Activated CD4-positive, alpha-beta T cell treated with anti-CD3 and anti-CD28 coated beads, Interleukin-2, amount 50 U/mL, for 1 hour (primary cell): ENCODE data around the gene IFIH1.

Experiments
- DNase-seq: peaks from one replicate; pipeline ENCODE4 v3.0.0-alpha.2; 2020

Gene IFIH1

GRCh38 chr2:162318328-162319180 lies at the start of gene IFIH1:
Gene IFIH1 (minus strand): TSS chr2:162318684. CDS start chr2:162318307, 377 bp downstream.
- peak; percentile 66 for DNase-seq

GRCh38 chr2:162365392-162365791 lies 46.9 kb upstream of the IFIH1 start:
- DNase-seq = no peak

GRCh38 chr2:162344617-162344950 lies 26.1 kb upstream of the IFIH1 start:
- no peak for DNase-seq

- peak; percentile 99 for DNase-seq
Measured at GRCh38 chr2:162343824-162344616, 25.5 kb upstream of the IFIH1 start, which contains the start of gene GCA. Gene GCA (plus strand): TSS chr2:162344132. CDS start chr2:162344249, 117 bp downstream.

GRCh38 chr2:162343492-162343823 lies 25.0 kb upstream of the IFIH1 start:
- DNase-seq = no peak

- no peak for DNase-seq
Measured at GRCh38 chr2:162342841-162343240, 24.4 kb upstream of the IFIH1 start.

- no peak for DNase-seq
Measured at GRCh38 chr2:162342321-162342720, 23.8 kb upstream of the IFIH1 start.

- DNase-seq = no peak
Measured at GRCh38 chr2:162340822-162341221, 22.3 kb upstream of the IFIH1 start.

- no peak for DNase-seq
Measured at GRCh38 chr2:162337868-162338267, 19.4 kb upstream of the IFIH1 start.

- DNase-seq = peak; percentile 8
Measured at GRCh38 chr2:162333968-162334367, 15.5 kb upstream of the IFIH1 start.

GRCh38 chr2:162330881-162331280 lies 12.4 kb upstream of the IFIH1 start:
- no peak for DNase-seq

- no peak for DNase-seq
Measured at GRCh38 chr2:162328424-162329157, 10.1 kb upstream of the IFIH1 start.

GRCh38 chr2:162327806-162328205 lies 9.3 kb upstream of the IFIH1 start:
- DNase-seq = no peak

GRCh38 chr2:162327134-162327769 lies 8.8 kb upstream of the IFIH1 start:
- peak; percentile 11 for DNase-seq

GRCh38 chr2:162324953-162325352 lies 6.5 kb upstream of the IFIH1 start:
- DNase-seq = no peak

- no peak for DNase-seq
Measured at GRCh38 chr2:162320864-162321517, 2.5 kb upstream of the IFIH1 start.

GRCh38 chr2:162317861-162318327 lies 590 bp downstream of the IFIH1 start:
- no peak for DNase-seq

- DNase-seq = no peak
Measured at GRCh38 chr2:162317058-162317742, 1.3 kb downstream of the IFIH1 start.

GRCh38 chr2:162316590-162316989 lies 1.9 kb downstream of the IFIH1 start:
- no peak for DNase-seq

- no peak for DNase-seq
Measured at GRCh38 chr2:162315938-162316337, 2.5 kb downstream of the IFIH1 start.

GRCh38 chr2:162312853-162313252 lies 5.6 kb downstream of the IFIH1 start:
- no peak for DNase-seq
